Osteoblast (primary cell): ENCODE results near the gene DNPEP. TPM values are rescaled to one million over a fixed set of nuclear protein-coding genes. Genes with fewer than 3 reads are reported as not detected.
A peak's percentile ranks its signal among the peaks of the same experiment; 100 is the strongest.

Experiments used
- DNase-seq: peaks from one replicate; pipeline ENCODE4 v3.0.0; 2011; ENCODE audit warnings: low spot score, mixed read lengths; ENCODE audit not compliant: insufficient read length; ENCODE audit errors: missing footprints
- H2AFZ ChIP-seq: 2 replicates; pipeline ENCODE4 v1.6.0; 2011; ENCODE audit warnings: mild to moderate bottlenecking, low read length
- H3K27ac ChIP-seq: 2 replicates; pipeline ENCODE4 v1.5.1; 2011; ENCODE audit warnings: mild to moderate bottlenecking, low read depth, low read length, moderate library complexity
- H3K27me3 ChIP-seq: 2 replicates; pipeline ENCODE4 v1.6.0; 2012; ENCODE audit warnings: mild to moderate bottlenecking, control low read depth, inconsistent platforms, low read length, moderate library complexity; ENCODE audit not compliant: insufficient read depth
- H3K36me3 ChIP-seq: 2 replicates; pipeline ENCODE4 v1.5.1; 2011; ENCODE audit warnings: mild to moderate bottlenecking, low read length, control low read depth, moderate library complexity; ENCODE audit not compliant: insufficient read depth
- H3K4me1 ChIP-seq: 2 replicates; pipeline ENCODE4 v1.5.1; 2011; ENCODE audit warnings: mild to moderate bottlenecking, low read length, control low read depth, moderate library complexity; ENCODE audit not compliant: insufficient read depth
- H3K4me2 ChIP-seq: 2 replicates; pipeline ENCODE4 v1.6.0; 2011; ENCODE audit warnings: mild to moderate bottlenecking, low read length; ENCODE audit not compliant: insufficient read depth
- H3K4me3 ChIP-seq: fragments of 200-600 bp; sonication (generic); 3 replicates; pipeline ENCODE4 v1.5.1; 2012; ENCODE audit warnings: mild to moderate bottlenecking, low read length, inconsistent platforms; ENCODE audit not compliant: insufficient read depth
- H3K79me2 ChIP-seq: 2 replicates; pipeline ENCODE4 v1.6.0; 2012; ENCODE audit warnings: mild to moderate bottlenecking, low read length, control low read depth, inconsistent platforms; ENCODE audit not compliant: insufficient read depth
- H3K9me3 ChIP-seq: 2 replicates; pipeline ENCODE4 v1.5.1; 2011; ENCODE audit warnings: low read depth, low read length, control low read depth
- H4K20me1 ChIP-seq: 2 replicates; pipeline ENCODE4 v1.6.0; 2012; ENCODE audit warnings: mild to moderate bottlenecking, low read length, control low read depth; ENCODE audit not compliant: insufficient read depth
- total RNA-seq: library from RNA; depleted of rRNA; stranded (reverse); fragments of >200 nt; gene quantifications from 2 replicates; pipeline ENCODE4 v1.2.3, GENCODE V29; 2012
- TF ChIP-seq, protein P1 (sequence below): IDR thresholded peaks from 2 replicates; pipeline ENCODE4 v1.5.1; 2011; ENCODE audit warnings: mild to moderate bottlenecking, low read depth, low read length, moderate library complexity; ENCODE audit errors: extremely low read depth

Gene DNPEP
- total RNA-seq, 1 donor = 67.3 TPM

DNA sequence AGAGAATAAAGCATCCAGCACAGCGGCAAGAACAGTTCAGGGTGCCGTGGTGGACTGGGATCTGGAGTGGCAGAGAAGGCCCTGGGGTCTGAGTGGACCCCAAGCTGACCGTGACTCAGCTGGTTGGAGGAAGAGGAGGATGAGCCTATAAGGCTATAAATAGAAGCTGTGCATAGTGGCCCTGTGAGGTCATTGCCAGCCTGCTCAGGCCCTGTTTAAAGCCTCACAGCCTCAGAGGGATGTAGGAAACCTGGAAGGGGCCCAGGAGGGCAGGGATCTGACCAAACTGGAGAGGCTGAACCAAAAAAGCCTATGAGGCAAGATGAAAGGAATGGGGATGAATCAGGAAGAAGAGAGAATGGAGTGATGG lies 19.1 kb upstream of the DNPEP start:
- no peaks in the 10 kb centered on the region for H3K36me3 ChIP-seq
- H3K9me3 ChIP-seq = no peaks in the 10 kb centered on the region
- H3K27ac ChIP-seq = peak overlapping the region; percentile 93
- H4K20me1 ChIP-seq = no peaks in the 10 kb centered on the region
- peak overlapping the region; percentile 30 for H3K4me2 ChIP-seq
- no peak overlapping the region for H3K4me3 ChIP-seq
- H3K27me3 ChIP-seq = no peaks in the 10 kb centered on the region
- peak; percentile 98 for DNase-seq
- TF ChIP-seq, protein P1, sequence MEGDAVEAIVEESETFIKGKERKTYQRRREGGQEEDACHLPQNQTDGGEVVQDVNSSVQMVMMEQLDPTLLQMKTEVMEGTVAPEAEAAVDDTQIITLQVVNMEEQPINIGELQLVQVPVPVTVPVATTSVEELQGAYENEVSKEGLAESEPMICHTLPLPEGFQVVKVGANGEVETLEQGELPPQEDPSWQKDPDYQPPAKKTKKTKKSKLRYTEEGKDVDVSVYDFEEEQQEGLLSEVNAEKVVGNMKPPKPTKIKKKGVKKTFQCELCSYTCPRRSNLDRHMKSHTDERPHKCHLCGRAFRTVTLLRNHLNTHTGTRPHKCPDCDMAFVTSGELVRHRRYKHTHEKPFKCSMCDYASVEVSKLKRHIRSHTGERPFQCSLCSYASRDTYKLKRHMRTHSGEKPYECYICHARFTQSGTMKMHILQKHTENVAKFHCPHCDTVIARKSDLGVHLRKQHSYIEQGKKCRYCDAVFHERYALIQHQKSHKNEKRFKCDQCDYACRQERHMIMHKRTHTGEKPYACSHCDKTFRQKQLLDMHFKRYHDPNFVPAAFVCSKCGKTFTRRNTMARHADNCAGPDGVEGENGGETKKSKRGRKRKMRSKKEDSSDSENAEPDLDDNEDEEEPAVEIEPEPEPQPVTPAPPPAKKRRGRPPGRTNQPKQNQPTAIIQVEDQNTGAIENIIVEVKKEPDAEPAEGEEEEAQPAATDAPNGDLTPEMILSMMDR = no peak
- H3K79me2 ChIP-seq = no peaks in the 10 kb centered on the region
- peak overlapping the region; percentile 51 for H2AFZ ChIP-seq
- peaks cover 24% of the 10 kb centered on the region for H3K4me1 ChIP-seq

DNA sequence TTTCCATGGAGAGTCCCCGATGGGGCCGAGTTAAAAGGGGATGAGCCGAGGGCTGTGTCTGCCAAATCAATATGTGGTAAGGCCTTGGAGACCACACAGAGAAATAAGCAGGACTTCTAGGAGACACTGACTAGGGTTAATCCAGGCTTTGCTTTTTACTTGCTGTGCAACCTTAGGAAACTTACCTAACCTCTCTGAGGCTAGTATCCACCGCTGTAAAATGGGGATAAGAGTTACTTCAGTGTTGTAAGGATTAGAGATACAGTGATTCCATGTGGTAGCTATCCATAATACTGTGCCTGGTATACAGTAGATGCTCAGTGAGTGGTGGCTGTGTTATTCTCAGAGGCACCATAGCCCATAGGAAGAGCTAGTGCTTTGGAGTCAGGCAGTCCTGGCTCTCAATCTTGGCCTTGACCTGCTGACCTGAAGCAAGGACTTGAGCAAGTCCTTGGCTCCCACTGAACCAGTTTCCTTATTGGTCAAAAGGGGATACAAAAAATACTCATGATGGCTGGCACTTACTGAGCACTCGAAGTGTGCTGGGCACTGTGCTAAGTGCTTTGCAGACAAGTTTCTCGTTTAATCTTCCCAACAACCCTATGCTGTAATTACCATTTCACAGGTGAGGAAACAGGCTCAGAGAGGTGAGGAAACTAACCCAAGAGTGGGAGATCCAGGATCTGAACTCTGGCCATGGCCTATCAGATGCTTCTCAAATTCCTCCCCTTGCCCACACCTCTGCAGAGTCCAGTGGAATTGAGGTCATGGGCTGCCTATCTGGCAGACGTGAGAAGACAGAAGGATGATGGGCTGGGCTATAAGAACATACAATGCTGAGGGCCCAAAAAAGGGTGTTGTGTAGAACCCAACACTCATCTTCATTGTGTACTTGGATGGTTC lies 18.5 kb upstream of the DNPEP start:
- H2AFZ ChIP-seq = peak overlapping the region; percentile 51
- H3K79me2 ChIP-seq = no peaks in the 10 kb centered on the region
- H3K36me3 ChIP-seq = no peaks in the 10 kb centered on the region
- H4K20me1 ChIP-seq = no peaks in the 10 kb centered on the region
- peaks cover 24% of the 10 kb centered on the region for H3K4me1 ChIP-seq
- H3K27ac ChIP-seq = peak overlapping the region; percentile 93
- TF ChIP-seq, protein P1 = no peak
- H3K4me2 ChIP-seq = peak overlapping the region; percentile 30
- H3K4me3 ChIP-seq = no peak overlapping the region
- no peaks in the 10 kb centered on the region for H3K27me3 ChIP-seq
- H3K9me3 ChIP-seq = no peaks in the 10 kb centered on the region
- DNase-seq = peak; percentile 65

DNA sequence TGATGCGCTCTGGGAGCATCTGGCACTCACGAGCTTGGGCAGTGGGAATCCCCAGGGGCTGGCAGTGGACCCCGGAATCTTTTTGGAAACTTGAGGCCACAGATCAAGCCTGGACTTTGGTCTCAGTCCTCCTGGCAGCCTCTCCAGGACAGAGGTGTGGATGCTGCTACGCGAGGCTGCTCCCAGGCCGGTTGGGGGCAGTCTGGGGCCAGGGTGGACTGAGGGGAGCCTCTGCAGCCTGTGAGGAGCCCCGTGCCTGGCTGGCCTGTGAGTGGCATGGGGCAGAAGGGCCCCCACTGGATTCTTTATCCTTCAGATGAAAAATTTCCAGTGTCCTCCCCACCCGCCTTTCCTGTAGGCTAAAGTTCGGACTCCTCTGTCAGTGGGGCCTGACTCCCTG lies 17.7 kb upstream of the DNPEP start:
- peak; percentile 38 for DNase-seq
- H3K79me2 ChIP-seq = no peaks in the 10 kb centered on the region
- H3K27ac ChIP-seq = no peak overlapping the region
- peak overlapping the region; percentile 34 for H2AFZ ChIP-seq
- H3K4me3 ChIP-seq = no peak overlapping the region
- H4K20me1 ChIP-seq = no peaks in the 10 kb centered on the region
- no peaks in the 10 kb centered on the region for H3K9me3 ChIP-seq
- no peaks in the 10 kb centered on the region for H3K27me3 ChIP-seq
- no peaks in the 10 kb centered on the region for H3K36me3 ChIP-seq
- peaks cover 24% of the 10 kb centered on the region for H3K4me1 ChIP-seq
- H3K4me2 ChIP-seq = no peak overlapping the region
- TF ChIP-seq, protein P1 = peak; percentile 15

DNA sequence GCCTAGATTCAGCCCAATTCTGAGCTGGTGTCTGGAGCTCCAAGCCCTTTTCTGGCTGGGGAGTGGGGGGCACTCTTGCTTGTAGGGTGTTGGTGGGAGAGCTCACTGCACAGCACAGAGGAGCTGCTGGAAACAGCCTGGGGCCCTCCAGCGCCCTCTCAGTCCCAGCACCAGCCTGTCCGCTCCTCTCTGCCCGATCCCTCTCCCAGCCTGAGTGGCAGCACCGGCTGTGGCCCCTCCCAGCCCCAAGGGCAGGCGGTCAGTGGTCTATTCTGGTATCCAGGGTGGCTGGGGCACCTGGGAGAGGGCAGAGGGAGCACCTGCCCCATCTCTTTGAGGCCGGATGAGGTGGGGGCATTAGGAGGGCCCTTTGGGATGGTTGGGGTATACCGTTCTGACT lies 17.2 kb upstream of the DNPEP start:
- H2AFZ ChIP-seq = peak overlapping the region; percentile 34

More for the DNA sequence above, 17.2 kb upstream of the DNPEP start:
- H3K27me3 ChIP-seq = no peaks in the 10 kb centered on the region
- DNase-seq = no peak
- no peak overlapping the region for H3K4me3 ChIP-seq
- H3K4me1 ChIP-seq = peaks cover 24% of the 10 kb centered on the region
- TF ChIP-seq, protein P1 = no peak
- no peaks in the 10 kb centered on the region for H3K9me3 ChIP-seq
- no peak overlapping the region for H3K27ac ChIP-seq
- H3K4me2 ChIP-seq = no peak overlapping the region
- H3K36me3 ChIP-seq = no peaks in the 10 kb centered on the region
- H3K79me2 ChIP-seq = no peaks in the 10 kb centered on the region
- no peaks in the 10 kb centered on the region for H4K20me1 ChIP-seq
